Motor neuron (in vitro differentiated cells): Measurements from ENCODE around the gene ARSD. TPM values are rescaled to one million over a fixed set of nuclear protein-coding genes. Genes with fewer than 3 reads are reported as not detected.
"Not testable (repeated sequence)": the region's sequence is repeated elsewhere in the genome, so short reads cannot be mapped to it uniquely, and the experiment has no call there.

ENCODE experiments used
- ATAC-seq, 8 experiments: fragments of 200-7000 bp; cut with Tn5 transposase; replicated peaks in 6 of 8; 2 replicates each; pipeline ENCODE4 v1.8.0; 2021; ENCODE audit warnings: mild to moderate bottlenecking in 8 of 8, moderate library complexity in 8 of 8
- H3K27ac ChIP-seq, 2 donors: fragments of 250-450 bp; sonication (Bioruptor Pico); 2 replicates each; pipeline ENCODE4 v1.9.0; 2021; ENCODE audit warnings: antibody characterized with exemption in 2 of 2, mild to moderate bottlenecking in 2 of 2, moderate library complexity in 1 of 2
- H3K4me1 ChIP-seq, 2 donors: fragments of 250-450 bp; sonication (Bioruptor Pico); replicated peaks in 1 of 2; 2 replicates each; pipeline ENCODE4 v1.6.1; 2021; ENCODE audit warnings: antibody characterized with exemption in 2 of 2, mild to moderate bottlenecking in 2 of 2, moderate library complexity in 1 of 2
- H3K4me3 ChIP-seq, 5 donors: fragments of 250-450 bp; sonication (Bioruptor Pico); 2 replicates each; pipeline ENCODE4 v1.9.0; 2021; ENCODE audit warnings: antibody characterized with exemption in 5 of 5, mild to moderate bottlenecking in 5 of 5, moderate library complexity in 4 of 5
- WGBS, 10 experiments: fragments of 450-650 bp; shearing (Covaris generic); methylation state at CpG; one replicate each; pipeline ENCODE4 v1.0.0; 2022; 5-methylcytosine and 5-hydroxymethylcytosine counted together
- in situ Hi-C, 9 experiments: fragments of 400-800 bp; cut with MboI; loops; one replicate each; pipeline ENCODE4 v1.15.0; 2021; ENCODE audit warnings: low sequenced_read_pairs in 9 of 9, low pct_unique_long_range_greater_than_20kb in 2 of 9; ENCODE audit not compliant: unreplicated experiment in 9 of 9
- total RNA-seq, 8 experiments: library from RNA; unstranded; fragments of 300-600 nt; gene quantifications; 2 replicates each; pipeline versions ENCODE4 v1.2.3 to v1.2.4, GENCODE V29; 2022

The ARSD gene
- total RNA-seq, 8 experiments from 2014 or later = 2.5 to 23.7 (median 5.8) TPM

GRCh38 chrX:2926664-2927275, 2.4 kb downstream of the ARSD start:
- ATAC-seq = no peak
- Histone ChIP-seq H3K27ac (no peak overlapping the region), H3K4me3 (no peak overlapping the region), H3K4me1 (no peaks in the 10 kb centered on the region)
- in situ Hi-C loops = no loop called here
- WGBS, 10 experiments = 100% methylated on average over 1 to 3 of the region's 15 CpGs; no CpG with 5 or more reads in 7 of the 10 experiments

GRCh38 chrX:2926255-2926654, 2.9 kb downstream of the ARSD start:
- H3K4me1 ChIP-seq, H3K4me3 ChIP-seq, ATAC-seq, in situ Hi-C loops, H3K27ac ChIP-seq: not testable (repeated sequence)
- 43 to 100% (median 100%) methylated on average over 1 to 2 of the region's 4 CpGs; no CpG with 5 or more reads in 7 of the 10 experiments for WGBS, 10 experiments

DNA sequence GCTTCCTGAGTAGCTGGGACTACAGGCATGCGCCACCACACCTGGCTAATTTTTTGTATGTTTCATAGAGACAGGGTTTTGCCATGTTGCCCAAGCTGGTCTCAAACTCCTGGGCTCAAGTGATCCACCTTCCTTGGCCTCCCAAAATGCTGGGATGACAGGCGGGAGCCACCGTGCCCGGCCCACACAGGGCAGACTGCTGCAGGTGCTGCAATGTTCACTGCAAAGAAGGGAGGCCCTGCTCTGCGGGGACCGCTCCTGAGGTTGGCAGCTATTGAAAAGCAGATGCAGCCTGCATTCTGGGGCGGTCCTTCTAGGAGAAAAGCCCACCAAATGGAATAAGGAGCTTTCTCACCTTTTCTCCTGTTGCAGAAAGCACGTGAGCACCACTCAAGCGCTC, 5.0 kb downstream of the ARSD start:
- ATAC-seq = no peak
- Histone ChIP-seq H3K4me1 (no peaks in the 10 kb centered on the region), H3K27ac (no peak overlapping the region), H3K4me3 (no peak overlapping the region)
- WGBS, 10 experiments = 90 to 100% methylated on average over 1 to 2 of the region's 9 CpGs; no CpG with 5 or more reads in 8 of the 10 experiments
- in situ Hi-C loops = no loop called here

DNA sequence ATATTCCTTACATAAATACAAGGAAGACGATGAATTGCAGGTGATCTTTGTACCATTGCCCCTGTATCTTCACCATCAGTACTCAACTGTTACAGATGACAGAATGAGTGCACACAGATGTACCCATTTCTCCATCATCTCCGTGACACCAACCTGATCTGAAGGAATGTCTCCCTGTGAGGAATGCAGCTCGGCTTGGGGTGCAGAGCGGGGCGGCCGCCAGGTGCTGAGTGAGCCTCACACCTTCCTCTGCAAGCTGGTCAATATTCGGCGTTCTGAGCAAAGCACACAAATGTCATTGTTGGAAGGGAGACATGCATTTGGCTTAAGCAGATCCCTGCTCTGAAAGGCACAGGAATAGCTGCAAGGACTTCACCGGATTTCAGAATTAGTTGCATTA, 7.4 kb downstream of the ARSD start:
- no peak overlapping the region for H3K4me3 ChIP-seq
- in situ Hi-C loops = no loop called here
- no peak for ATAC-seq
- 96 to 100% methylated on average over 1 to 7 of the region's 9 CpGs; no CpG with 5 or more reads in 8 of the 10 experiments for WGBS, 10 experiments
- H3K27ac ChIP-seq = no peak overlapping the region
- H3K4me1 ChIP-seq = no peaks in the 10 kb centered on the region

GRCh38 chrX:2921193-2921592, 7.9 kb downstream of the ARSD start:
- Histone ChIP-seq H3K4me1 (no peaks in the 10 kb centered on the region), H3K27ac (no peak overlapping the region), H3K4me3 (no peak overlapping the region)
- WGBS, 10 experiments = 0 to 100% (median 90%) methylated on average over 1 of the region's 1 CpG; no CpG with 5 or more reads in 4 of the 10 experiments
- in situ Hi-C loops = no loop called here
- ATAC-seq = no peak

GRCh38 chrX:2917767-2918166, 11.4 kb downstream of the ARSD start:
- WGBS, 10 experiments = 87 to 100% methylated on average over 6 to 8 of the region's 23 CpGs; no CpG with 5 or more reads in 8 of the 10 experiments
- no peak overlapping the region for H3K27ac ChIP-seq

GRCh38 chrX:2913118-2913517, 16.0 kb downstream of the ARSD start:
- WGBS, 10 experiments = 0 to 67% (median 10%) methylated on average over 1 to 2 of the region's 3 CpGs; no CpG with 5 or more reads in 7 of the 10 experiments

More at GRCh38 chrX:2917767-2918166, 11.4 kb downstream of the ARSD start:
- ATAC-seq = no peak
- in situ Hi-C loops = no loop called here
- Histone ChIP-seq H3K4me1 (no peaks in the 10 kb centered on the region), H3K4me3 (no peak overlapping the region)

GRCh38 chrX:2910109-2910508, 19.0 kb downstream of the ARSD start:
- ATAC-seq = no peak
- Histone ChIP-seq H3K27ac (no peak overlapping the region), H3K4me3 (no peak overlapping the region), H3K4me1 (no peaks in the 10 kb centered on the region)
- 96 to 100% (median 100%) methylated on average over 1 to 3 of the region's 3 CpGs; no CpG with 5 or more reads in 4 of the 10 experiments for WGBS, 10 experiments
- in situ Hi-C loops = no loop called here

More at GRCh38 chrX:2913118-2913517, 16.0 kb downstream of the ARSD start:
- no peak for ATAC-seq
- Histone ChIP-seq H3K4me1 (no peaks in the 10 kb centered on the region), H3K4me3 (no peak overlapping the region), H3K27ac (no peak overlapping the region)
- in situ Hi-C loops = no loop called here

GRCh38 chrX:2908125-2908685, 20.9 kb downstream of the ARSD start:
- in situ Hi-C loops = no loop called here
- no peak overlapping the region for H3K27ac ChIP-seq
- no peak for ATAC-seq
- H3K4me1 ChIP-seq = no peaks in the 10 kb centered on the region
- WGBS, 10 experiments = 50 to 95% (median 84%) methylated on average over 1 to 2 of the region's 2 CpGs; no CpG with 5 or more reads in 2 of the 10 experiments
- no peak overlapping the region for H3K4me3 ChIP-seq

- Histone ChIP-seq H3K4me1 (no peaks in the 10 kb centered on the region), H3K27ac (no peak overlapping the region), H3K4me3 (no peak overlapping the region)
- no CpG with 5 or more reads among the region's 27 CpGs for WGBS, 10 experiments
- in situ Hi-C loops = no loop called here
- ATAC-seq = no peak
These were observed 21.8 kb downstream of the ARSD start for GRCh38 chrX:2907295-2907694.

- in situ Hi-C loops = no loop called here
- Histone ChIP-seq H3K27ac (no peak overlapping the region), H3K4me3 (no peak overlapping the region), H3K4me1 (peaks cover 3 to 4% of the 10 kb centered on the region in 2 donors)
- ATAC-seq = no peak
- 100% methylated on average over 1 to 2 of the region's 2 CpGs; no CpG with 5 or more reads in 8 of the 10 experiments for WGBS, 10 experiments
These were observed 25.8 kb downstream of the ARSD start for GRCh38 chrX:2903366-2903765.

GRCh38 chrX:2902841-2903240, 26.3 kb downstream of the ARSD start:
- no peak for ATAC-seq
- in situ Hi-C loops = no loop called here

DNA sequence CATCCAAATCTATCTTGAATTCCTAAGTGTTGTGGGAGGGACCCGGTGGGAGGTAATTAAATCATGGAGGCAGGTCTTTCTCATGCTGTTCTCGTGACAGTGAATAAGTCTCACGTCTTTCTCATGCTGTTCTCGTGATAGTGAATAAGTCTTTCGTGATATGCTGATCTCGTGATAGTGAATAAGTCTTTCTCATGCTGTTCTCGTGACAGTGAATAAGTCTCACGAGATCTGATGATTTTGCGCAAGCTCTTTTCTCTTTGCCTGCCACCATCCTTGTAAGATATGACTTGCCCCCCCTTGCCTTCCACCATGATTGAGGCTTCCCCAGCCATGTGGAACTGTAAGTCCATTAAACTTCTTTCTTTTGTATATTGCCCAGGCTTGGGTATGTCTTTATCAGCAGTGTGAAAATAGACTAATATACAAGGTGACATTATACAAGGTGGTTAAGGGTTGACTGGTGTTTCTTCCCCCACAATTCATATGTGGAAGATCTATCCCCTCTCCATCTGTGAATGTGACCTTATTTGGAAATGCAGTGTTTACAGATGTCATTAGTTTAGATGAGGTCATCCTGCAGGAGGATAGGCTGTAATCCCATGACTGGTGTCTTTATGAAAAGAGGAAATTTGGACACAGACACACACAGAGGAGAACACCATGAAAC, 27.6 kb downstream of the ARSD start:
- 0 to 90% (median 70%) methylated on average over 1 to 9 of the region's 9 CpGs; no CpG with 5 or more reads in 5 of the 10 experiments for WGBS, 10 experiments
- in situ Hi-C loops = no loop called here

More at GRCh38 chrX:2902841-2903240, 26.3 kb downstream of the ARSD start:
- WGBS, 10 experiments = 40 to 100% (median 45%) methylated on average over 1 of the region's 1 CpG; no CpG with 5 or more reads in 7 of the 10 experiments
- Histone ChIP-seq H3K27ac (no peak overlapping the region), H3K4me3 (no peak overlapping the region), H3K4me1 (peaks cover 8 to 9% of the 10 kb centered on the region in 2 donors)

More for the DNA sequence above, 27.6 kb downstream of the ARSD start:
- H3K27ac ChIP-seq = no peak overlapping the region
- peaks cover 8 to 14% of the 10 kb centered on the region in 2 donors for H3K4me1 ChIP-seq
- peak in 4 of 8 experiments; percentile 26 to 72 (median 44) for ATAC-seq
- no peak overlapping the region for H3K4me3 ChIP-seq
